Measurements from ENCODE around the gene SERPINA5.
"Not testable (repeated sequence)": the region's sequence is repeated elsewhere in the genome, so short reads cannot be mapped to it uniquely, and the experiment has no call there.

The SERPINA5 gene

GRCh38 chr14:94608966-94609365, 27.7 kb downstream of the SERPINA5 start:
- DNase-seq = not testable (repeated sequence)

- DNase-seq = no peak
Measured at GRCh38 chr14:94611179-94611578, 30.0 kb downstream of the SERPINA5 start.

- no peak for DNase-seq
Measured at GRCh38 chr14:94612174-94612573, 30.9 kb downstream of the SERPINA5 start, which contains the start of gene SERPINA3. Gene SERPINA3, plus strand, starts transcription at chr14:94612391. Its CDS starts 2,051 bp downstream, at chr14:94614442.

- DNase-seq = no peak
Measured at GRCh38 chr14:94612580-94613554, 31.6 kb downstream of the SERPINA5 start.

- no peak for DNase-seq
Measured at GRCh38 chr14:94613720-94614644, 32.8 kb downstream of the SERPINA5 start.

- no peak for DNase-seq
Measured at GRCh38 chr14:94614802-94615201, 33.6 kb downstream of the SERPINA5 start.

- DNase-seq = no peak
Measured at GRCh38 chr14:94615254-94615653, 34.0 kb downstream of the SERPINA5 start.

GRCh38 chr14:94615823-94616570, 34.8 kb downstream of the SERPINA5 start:
- no peak for DNase-seq

- no peak for DNase-seq
Measured at GRCh38 chr14:94617366-94617941, 36.2 kb downstream of the SERPINA5 start.

- no peak for DNase-seq
Measured at GRCh38 chr14:94617988-94618822, 37.0 kb downstream of the SERPINA5 start.

GRCh38 chr14:94619297-94619696, 38.1 kb downstream of the SERPINA5 start:
- no peak for DNase-seq

- no peak for DNase-seq
Measured at GRCh38 chr14:94620597-94620996, 39.4 kb downstream of the SERPINA5 start.

- no peak for DNase-seq
Measured at GRCh38 chr14:94621358-94622134, 40.3 kb downstream of the SERPINA5 start.

GRCh38 chr14:94622653-94623421, 41.6 kb downstream of the SERPINA5 start:
- DNase-seq = no peak

- no peak for DNase-seq
Measured at GRCh38 chr14:94623422-94623809, 42.2 kb downstream of the SERPINA5 start.

- no peak for DNase-seq
Measured at GRCh38 chr14:94623856-94624499, 42.8 kb downstream of the SERPINA5 start.

- DNase-seq = no peak
Measured at GRCh38 chr14:94624537-94625352, 43.5 kb downstream of the SERPINA5 start.

- DNase-seq = no peak
Measured at GRCh38 chr14:94625353-94625635, 44.1 kb downstream of the SERPINA5 start.

Measured in eye (tissue), 1 donor.